ENCODE results near the gene PLEKHM3. TPM values are rescaled to one million over a fixed set of nuclear protein-coding genes. Genes with fewer than 3 reads are reported as not detected.

PLEKHM3 gene
- total RNA-seq (2022; extraction: Qiagen RNA extraction): 2.0 to 2.9 TPM (median 2.2 TPM) in 5 replicates

GRCh38 chr2:208025037-208025813, at the start of gene PLEKHM3:
Gene PLEKHM3 (minus strand): TSS chr2:208025527. CDS start chr2:208001639, 23,888 bp downstream.

Other genes with a start within 250 kb of the PLEKHM3 start
- gene CRYGD, start 99.0 kb upstream of the PLEKHM3 start, total RNA-seq (2022; extraction: Qiagen RNA extraction): not detected in 5 replicates
- gene CRYGC, start 104.3 kb upstream of the PLEKHM3 start, total RNA-seq (2022; extraction: Qiagen RNA extraction): not detected in 5 replicates
- gene CRYGB, start 120.6 kb upstream of the PLEKHM3 start, total RNA-seq (2022; extraction: Qiagen RNA extraction): not detected in 5 replicates
- not detected in 5 replicates for gene CRYGA, start 138.1 kb upstream of the PLEKHM3 start, total RNA-seq (2022; extraction: Qiagen RNA extraction)
- not detected in 5 replicates for gene C2orf80, start 164.5 kb upstream of the PLEKHM3 start, total RNA-seq (2022; extraction: Qiagen RNA extraction)
- 73.0 to 94.9 TPM (median 81.4 TPM) in 5 replicates for gene IDH1, start 229.5 kb upstream of the PLEKHM3 start, total RNA-seq (2022; extraction: Qiagen RNA extraction)
- 4.2 to 8.0 TPM (median 6.3 TPM) in 5 replicates for gene PIKFYVE, start 240.7 kb upstream of the PLEKHM3 start, total RNA-seq (2022; extraction: Qiagen RNA extraction)